ENCODE measurements around the gene BSND. TPM values are rescaled to one million over a fixed set of nuclear protein-coding genes. Genes with fewer than 3 reads are reported as not detected.

The BSND gene
- total and polyA plus RNA-seq, 9 of the 15 experiments (the other 6 are each of a cell fraction or from before 2014, with no cell fraction given) = not detected

DNA sequence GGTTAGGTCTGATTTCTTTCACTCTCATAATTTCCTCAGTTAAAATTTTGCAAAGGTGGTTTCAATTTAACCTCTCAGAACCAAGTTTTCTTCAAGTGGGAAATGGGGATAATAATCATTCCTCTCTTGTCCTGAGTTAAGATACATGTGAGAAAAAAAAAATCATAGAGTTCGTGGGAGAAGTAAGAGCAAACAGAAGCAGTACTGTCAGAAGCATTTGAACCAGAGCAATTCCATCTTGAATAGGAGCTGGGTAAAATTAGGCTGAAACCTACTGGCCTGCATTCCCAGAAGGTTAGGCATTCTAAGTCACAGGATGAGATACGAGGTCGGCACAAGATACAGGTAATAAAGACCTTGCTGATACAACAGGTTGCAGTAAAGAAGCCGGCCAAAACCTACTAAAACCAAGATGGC, 46.9 kb upstream of the BSND start:
- 18% methylated on average over 4 of the region's 4 CpGs for WGBS (ENCODE audit: insufficient coverage, low coverage, missing lambda C conversion rate)
- CTCF ChIA-PET (ENCODE audit: low intra/inter-chr PET ratio) = interaction anchor here (1.1 kb wide), 1 partner anchor 71 kb away, joined by 4 read pairs; no protein-coding TSS in a partner anchor
- Histone ChIP-seq H3K79me2 (ENCODE audit: control insufficient read depth, insufficient read depth, low read length) (no peaks in the 10 kb centered on the region), H3K9me3 (replicated peaks; ENCODE audit: control insufficient read depth, insufficient read depth, low read depth, low read length) (no peaks in the 10 kb centered on the region; the same call in 1 of the 2 replicates), H3K27ac (ENCODE audit: extremely low read depth, low read depth, low read length) (no peak overlapping the region), H4K20me1 (replicated peaks; ENCODE audit: control insufficient read depth, insufficient read depth, low read length) (no peaks in the 10 kb centered on the region), H3K36me3 (ENCODE audit: control insufficient read depth, insufficient read depth, low read length) (no peaks in the 10 kb centered on the region), H3K9ac (ENCODE audit: insufficient read depth in 1 of 2, low read depth in 2 of 2, low read length in 2 of 2) (no peak overlapping the region), H3K27me3 (ENCODE audit: control insufficient read depth in 2 of 2, insufficient read depth in 2 of 2, low read length in 2 of 2) (peaks cover 0 to 2% of the 10 kb centered on the region in 2 experiments; a peak in 3 of 5 replicates), H3K4me2 (ENCODE audit: insufficient read depth, low read length) (no peak overlapping the region), H3K4me1 (replicated peaks in 1 of 2; ENCODE audit: control insufficient read depth in 2 of 2, insufficient read depth in 2 of 2, low read length in 2 of 2) (peaks cover 4 to 7% of the 10 kb centered on the region in 2 experiments; a peak in 4 of 5 replicates), H3K9me1 (ENCODE audit: control insufficient read depth, insufficient read depth, low read length) (no peaks in the 10 kb centered on the region), H3K4me3 (no peak overlapping the region), H2AFZ (ENCODE audit: low read depth, low read length) (peak overlapping the region; percentile 79)
- intact Hi-C loops (cut with micrococcal nuclease) = loop anchor here (5.0 to 10.0 kb wide), 2 partner anchors 330 to 383 kb away; no protein-coding TSS in a partner anchor
- no TSS peak for BruUV-seq (replicated peaks)
- FAIRE-seq (no peak), DNase-seq (ENCODE audit: extremely low read depth in 1 of 4, low spot score in 3 of 4) (no peak), ATAC-seq (no peak)
- POLR2A ChIA-PET = no interaction called here
- in situ Hi-C loops (cut with MboI) = loop anchor here (5.0 kb wide), 1 partner anchor 40 kb away; no protein-coding TSS in a partner anchor
- TF ChIP-seq NFE2L1 (tag; IDR thresholded peaks at IDR 0.05; ENCODE audit: borderline replicate concordance, low read depth) (peak; percentile 26; the same call in 1 of the 2 replicates), ESRRA (IDR thresholded peaks at IDR 0.05; ENCODE audit: borderline replicate concordance, low read depth) (peak; percentile 58; the same call in 1 of the 2 replicates), RFX1 (IDR thresholded peaks at IDR 0.05) (no peak), TAF9B (IDR thresholded peaks at IDR 0.05; ENCODE audit: partially characterized antibody) (no peak), BACH1 (tag; IDR thresholded peaks at IDR 0.05) (peak; percentile 34; the same call in 1 of the 2 replicates), MEF2D (tag; conservative IDR thresholded peaks at IDR 0.05; ENCODE audit: low read depth) (peak; percentile 85), ZNF668 (CRISPR knock-in tag; IDR thresholded peaks at IDR 0.05) (peak; percentile 68; the same call in 1 of the 2 replicates), KAT2B (IDR thresholded peaks at IDR 0.05; ENCODE audit: low read depth, low read length) (no peak), ZNF644 (tag; IDR thresholded peaks at IDR 0.05; ENCODE audit: low read depth) (0 out of 2 replicates have a peak, but pooled peaks have one; percentile 52), IRF9 (tag; IDR thresholded peaks at IDR 0.05) (peak; percentile 87), SIX5 (IDR thresholded peaks at IDR 0.05; ENCODE audit: borderline replicate concordance in 1 of 2, insufficient read depth in 1 of 2, low read depth in 1 of 2, low read length in 2 of 2) (no peak), ZNF583 (CRISPR knock-in tag; IDR thresholded peaks at IDR 0.05) (peak; percentile 55; the same call in 1 of the 2 replicates), E2F1 (CRISPR knock-in tag; IDR thresholded peaks at IDR 0.05) (no peak)
- TF ChIP-seq, protein P1, sequence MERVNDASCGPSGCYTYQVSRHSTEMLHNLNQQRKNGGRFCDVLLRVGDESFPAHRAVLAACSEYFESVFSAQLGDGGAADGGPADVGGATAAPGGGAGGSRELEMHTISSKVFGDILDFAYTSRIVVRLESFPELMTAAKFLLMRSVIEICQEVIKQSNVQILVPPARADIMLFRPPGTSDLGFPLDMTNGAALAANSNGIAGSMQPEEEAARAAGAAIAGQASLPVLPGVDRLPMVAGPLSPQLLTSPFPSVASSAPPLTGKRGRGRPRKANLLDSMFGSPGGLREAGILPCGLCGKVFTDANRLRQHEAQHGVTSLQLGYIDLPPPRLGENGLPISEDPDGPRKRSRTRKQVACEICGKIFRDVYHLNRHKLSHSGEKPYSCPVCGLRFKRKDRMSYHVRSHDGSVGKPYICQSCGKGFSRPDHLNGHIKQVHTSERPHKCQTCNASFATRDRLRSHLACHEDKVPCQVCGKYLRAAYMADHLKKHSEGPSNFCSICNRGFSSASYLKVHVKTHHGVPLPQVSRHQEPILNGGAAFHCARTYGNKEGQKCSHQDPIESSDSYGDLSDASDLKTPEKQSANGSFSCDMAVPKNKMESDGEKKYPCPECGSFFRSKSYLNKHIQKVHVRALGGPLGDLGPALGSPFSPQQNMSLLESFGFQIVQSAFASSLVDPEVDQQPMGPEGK (CRISPR knock-in tag; IDR thresholded peaks at IDR 0.05; ENCODE audit: borderline replicate concordance) = no peak
- TF ChIP-seq, protein P2, sequence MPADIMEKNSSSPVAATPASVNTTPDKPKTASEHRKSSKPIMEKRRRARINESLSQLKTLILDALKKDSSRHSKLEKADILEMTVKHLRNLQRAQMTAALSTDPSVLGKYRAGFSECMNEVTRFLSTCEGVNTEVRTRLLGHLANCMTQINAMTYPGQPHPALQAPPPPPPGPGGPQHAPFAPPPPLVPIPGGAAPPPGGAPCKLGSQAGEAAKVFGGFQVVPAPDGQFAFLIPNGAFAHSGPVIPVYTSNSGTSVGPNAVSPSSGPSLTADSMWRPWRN (IDR thresholded peaks at IDR 0.05; ENCODE audit: low read depth) = no peak
